ENCODE data around the gene CCS. TPM values are rescaled to one million over a fixed set of nuclear protein-coding genes. Genes with fewer than 3 reads are reported as not detected.

CCS gene
- total RNA-seq, 1 donor from 2014 or later = 27.7 TPM

DNA sequence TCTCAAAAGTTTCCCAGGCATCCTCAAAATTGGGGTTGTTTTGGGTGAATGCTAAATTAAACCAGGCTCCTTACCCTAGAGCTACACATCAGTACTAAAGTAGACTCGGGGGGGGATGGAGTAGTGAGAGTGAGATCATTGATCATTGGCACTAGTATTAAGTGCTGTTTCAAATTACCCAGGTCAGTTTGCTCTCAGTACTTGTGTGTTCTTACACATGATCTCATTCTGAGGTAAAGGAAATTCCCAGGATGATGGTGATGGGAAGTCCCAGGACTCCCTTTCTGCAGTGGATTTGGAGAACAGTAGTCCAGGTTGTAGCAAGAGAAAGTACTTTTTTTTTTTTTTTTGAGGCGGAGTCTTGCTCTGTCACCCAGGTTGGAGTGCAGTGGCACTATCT lies 58.0 kb downstream of the CCS start:
- no peak overlapping the region for H3K9ac ChIP-seq (ENCODE audit: low read depth in 1 of 3, low read length in 3 of 3)
- peaks cover under 1 to 12% (median 5%) of the 10 kb centered on the region in 3 donors for H3K4me1 ChIP-seq (ENCODE audit: control insufficient read depth in 3 of 3, insufficient read depth in 3 of 3, low read length in 3 of 3)
- no peak overlapping the region for H3K4me3 ChIP-seq (ENCODE audit: low read length in 3 of 3)
- no peak overlapping the region for H3K27ac ChIP-seq (ENCODE audit: low read depth, low read length)
- H3K36me3 ChIP-seq (ENCODE audit: control insufficient read depth in 3 of 3, insufficient read depth in 3 of 3, low read length in 3 of 3) = peaks cover 16 to 26% (median 25%) of the 10 kb centered on the region in 3 donors
- H3K9me3 ChIP-seq (ENCODE audit: control insufficient read depth in 3 of 3, low read length in 3 of 3) = no peaks in the 10 kb centered on the region
- H3K27me3 ChIP-seq (ENCODE audit: control insufficient read depth in 3 of 3, insufficient read depth in 3 of 3, low read length in 3 of 3) = no peaks in the 10 kb centered on the region

- Histone ChIP-seq H3K9ac (ENCODE audit: low read depth in 1 of 3, low read length in 3 of 3) (no peak overlapping the region), H3K27ac (ENCODE audit: low read depth, low read length) (no peak overlapping the region), H3K36me3 (ENCODE audit: control insufficient read depth in 3 of 3, insufficient read depth in 3 of 3, low read length in 3 of 3) (peaks cover 15 to 20% (median 16%) of the 10 kb centered on the region in 3 donors), H3K4me3 (ENCODE audit: low read length in 3 of 3) (no peak overlapping the region), H3K9me3 (ENCODE audit: control insufficient read depth in 3 of 3, low read length in 3 of 3) (no peaks in the 10 kb centered on the region), H3K27me3 (ENCODE audit: control insufficient read depth in 3 of 3, insufficient read depth in 3 of 3, low read length in 3 of 3) (no peaks in the 10 kb centered on the region), H3K4me1 (ENCODE audit: control insufficient read depth in 3 of 3, insufficient read depth in 3 of 3, low read length in 3 of 3) (peaks cover 0 to 2% (median 0%) of the 10 kb centered on the region in 3 donors)
Measured at GRCh38 chr11:66652651-66653050, 59.7 kb downstream of the CCS start.

DNA sequence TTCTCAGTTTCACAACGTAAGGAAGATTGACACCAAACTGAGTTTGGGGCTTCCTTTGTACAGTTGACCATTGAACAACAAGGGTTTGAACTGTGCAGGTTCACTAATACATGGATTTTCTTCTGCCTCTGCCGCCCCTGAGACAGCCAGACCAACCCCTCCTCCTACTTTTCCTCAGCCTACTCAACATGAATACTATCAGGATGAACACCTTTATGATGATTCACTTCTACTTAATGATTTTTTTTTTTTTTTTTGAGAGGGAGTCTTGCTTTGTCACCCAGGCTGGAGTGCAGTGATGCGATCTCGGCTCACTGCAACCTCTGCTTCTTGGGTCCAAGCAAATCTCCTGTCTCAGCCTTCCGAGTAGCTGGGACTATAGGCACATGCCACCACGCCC lies 60.1 kb downstream of the CCS start:
- Histone ChIP-seq H3K9ac (ENCODE audit: low read depth in 1 of 3, low read length in 3 of 3) (no peak overlapping the region), H3K36me3 (ENCODE audit: control insufficient read depth in 3 of 3, insufficient read depth in 3 of 3, low read length in 3 of 3) (peaks cover 15 to 20% (median 16%) of the 10 kb centered on the region in 3 donors), H3K9me3 (ENCODE audit: control insufficient read depth in 3 of 3, low read length in 3 of 3) (no peaks in the 10 kb centered on the region), H3K4me3 (ENCODE audit: low read length in 3 of 3) (no peak overlapping the region), H3K27me3 (ENCODE audit: control insufficient read depth in 3 of 3, insufficient read depth in 3 of 3, low read length in 3 of 3) (no peaks in the 10 kb centered on the region), H3K27ac (ENCODE audit: low read depth, low read length) (no peak overlapping the region), H3K4me1 (ENCODE audit: control insufficient read depth in 3 of 3, insufficient read depth in 3 of 3, low read length in 3 of 3) (peaks cover 0 to 2% (median 0%) of the 10 kb centered on the region in 3 donors)

Small RNAs within 50 kb of the gene (small RNA-seq; reads per million reads assigned to genes)
- gene RNU4-39P = not detected

Other genes with a start within 250 kb of the CCS start
- 28.2 TPM for gene BRMS1, start 248.1 kb upstream of the CCS start, total RNA-seq
- 24.5 TPM for gene B4GAT1, start 245.6 kb upstream of the CCS start, total RNA-seq
- 4.2 TPM for gene SLC29A2, start 221.4 kb upstream of the CCS start, total RNA-seq
- under 0.01 TPM for gene NPAS4, start 172.2 kb upstream of the CCS start, total RNA-seq
- 27.1 TPM for gene MRPL11, start 154.3 kb upstream of the CCS start, total RNA-seq
- gene PELI3, start 126.3 kb upstream of the CCS start, total RNA-seq = 9.4 TPM
- 26.1 TPM for gene DPP3, start 112.8 kb upstream of the CCS start, total RNA-seq
- 14.6 TPM for gene BBS1, start 82.5 kb upstream of the CCS start, total RNA-seq
- 3.7 TPM for gene ZDHHC24, start 47.1 kb upstream of the CCS start, total RNA-seq
- 156 TPM for gene ACTN3, start 46.3 kb upstream of the CCS start, total RNA-seq
- 27.1 TPM for gene CTSF, start 24.6 kb upstream of the CCS start, total RNA-seq
- gene CCDC87, start 122 bp upstream of the CCS start, total RNA-seq = not detected
- 23.5 TPM for gene RBM14, start 23.4 kb downstream of the CCS start, total RNA-seq
- 98.6 TPM for gene RBM4, start 45.5 kb downstream of the CCS start, total RNA-seq
- 32.4 TPM for gene RBM4B, start 84.7 kb downstream of the CCS start, total RNA-seq
- 11.5 TPM for gene SPTBN2, start 136.0 kb downstream of the CCS start, total RNA-seq